ENCODE measurements around the gene CFAP61.
"Not testable (repeated sequence)": the region's sequence is repeated elsewhere in the genome, so short reads cannot be mapped to it uniquely, and the experiment has no call there.

Gene CFAP61

DNA sequence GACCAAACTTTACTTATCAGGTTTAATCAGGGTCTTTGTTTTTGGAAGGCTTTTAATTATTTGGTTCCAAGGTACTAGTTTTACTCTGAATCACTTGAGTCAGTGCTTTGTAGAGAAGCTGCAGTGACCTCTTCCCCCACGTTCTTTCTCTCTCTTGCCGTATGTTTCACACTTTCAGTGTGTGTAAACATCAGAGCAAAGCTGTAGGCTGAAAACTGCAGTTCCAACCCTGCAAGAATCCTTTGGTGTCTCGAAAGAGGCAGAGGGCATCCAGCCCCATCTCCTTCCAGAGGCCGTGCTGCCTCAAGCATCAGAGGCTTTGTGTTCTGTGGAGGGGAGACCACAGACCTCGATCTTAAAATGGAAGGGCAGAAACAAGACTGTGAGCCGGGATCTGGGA, 42.1 kb downstream of the CFAP61 start:
- no peak for DNase-seq

DNA sequence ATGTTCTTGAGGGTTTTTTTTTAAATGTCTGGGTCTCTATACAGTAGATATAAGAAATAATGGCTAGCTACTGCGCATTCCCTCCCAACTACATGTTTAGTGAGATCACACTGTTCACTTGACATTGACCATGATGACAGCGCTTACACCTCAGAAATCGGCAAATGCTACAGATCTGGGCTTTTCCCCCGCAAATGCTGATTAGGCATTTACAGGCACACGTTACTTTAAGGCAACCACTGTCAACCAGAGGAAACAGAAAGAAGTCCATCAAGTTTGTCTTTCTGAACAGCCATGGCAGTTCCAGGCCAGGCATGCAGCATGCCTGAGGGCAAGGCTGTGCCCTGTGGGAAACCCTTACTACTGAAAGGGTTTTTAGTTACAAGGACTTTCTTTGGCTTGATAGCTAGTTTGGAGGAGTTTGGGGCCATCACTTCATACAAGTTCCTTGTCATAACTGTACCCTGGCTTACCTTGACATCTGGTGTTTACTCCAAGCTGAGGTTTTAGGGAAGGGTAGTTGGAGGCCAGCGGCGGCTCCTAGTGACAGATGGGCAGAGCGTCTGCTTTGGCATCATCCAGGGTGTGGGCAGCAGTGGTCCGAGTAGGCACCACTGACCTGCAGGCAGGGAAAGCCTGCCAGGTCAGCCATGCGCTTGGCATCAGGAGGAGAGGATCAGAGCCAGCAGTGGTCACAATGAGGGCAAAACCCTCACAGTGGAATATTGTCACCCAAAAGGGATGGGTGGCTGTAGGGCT, 43.0 kb downstream of the CFAP61 start:
- DNase-seq, result no peak

- no peak for DNase-seq
Observed at GRCh38 chr20:20096421-20096820, 44.1 kb downstream of the CFAP61 start.

GRCh38 chr20:20100881-20101280, 48.5 kb downstream of the CFAP61 start:
- no peak for DNase-seq

- DNase-seq, result no peak
Observed at GRCh38 chr20:20102163-20102562, 49.8 kb downstream of the CFAP61 start.

- no peak for DNase-seq
Observed at GRCh38 chr20:20102716-20103258, 50.5 kb downstream of the CFAP61 start.

GRCh38 chr20:20103486-20103885, 51.2 kb downstream of the CFAP61 start:
- no peak for DNase-seq

DNA sequence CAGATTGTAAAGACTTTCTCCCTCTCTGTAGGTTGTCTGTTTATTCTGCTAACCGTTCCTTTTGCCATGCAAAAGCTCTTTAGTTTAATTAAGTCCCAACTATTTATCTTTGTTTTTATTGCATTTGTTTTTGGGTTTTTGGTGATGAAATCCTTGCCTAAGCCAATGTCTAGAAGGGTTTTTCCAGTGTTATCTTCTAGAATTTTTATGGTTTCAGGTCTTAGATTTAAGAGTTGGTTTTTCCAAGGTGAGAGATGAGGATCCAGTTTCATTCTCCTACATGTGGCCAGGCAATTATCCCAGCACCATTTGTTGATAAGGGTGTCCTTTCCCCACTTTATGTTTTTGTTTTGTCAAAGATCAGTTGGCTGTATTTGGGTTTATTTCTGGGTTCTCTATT, 70.9 kb downstream of the CFAP61 start:
- DNase-seq, result not testable (repeated sequence)

GRCh38 chr20:20130399-20130798, 78.1 kb downstream of the CFAP61 start:
- no peak for DNase-seq

- DNase-seq, result no peak
Observed at GRCh38 chr20:20134941-20135575, 82.7 kb downstream of the CFAP61 start.

DNA sequence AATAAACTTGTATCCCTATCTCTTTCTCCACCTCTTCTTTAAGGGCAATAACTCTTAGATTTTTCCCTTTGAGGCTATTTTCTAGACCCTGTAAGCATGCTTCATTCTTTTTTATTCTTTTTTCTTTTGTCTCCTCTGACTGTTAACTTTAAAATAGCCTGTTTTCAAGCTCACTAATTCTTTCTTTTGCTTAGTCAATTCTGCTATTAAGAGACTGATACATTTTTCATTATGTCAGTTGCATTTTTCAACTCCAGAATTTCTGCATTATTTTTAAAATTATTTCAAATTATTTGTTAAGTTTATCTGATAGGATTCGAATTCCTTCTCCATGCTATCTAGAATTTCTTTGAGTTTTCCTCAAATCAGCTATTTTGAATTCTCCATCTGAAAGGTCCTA, 84.0 kb downstream of the CFAP61 start:
- DNase-seq, result no peak

DNA sequence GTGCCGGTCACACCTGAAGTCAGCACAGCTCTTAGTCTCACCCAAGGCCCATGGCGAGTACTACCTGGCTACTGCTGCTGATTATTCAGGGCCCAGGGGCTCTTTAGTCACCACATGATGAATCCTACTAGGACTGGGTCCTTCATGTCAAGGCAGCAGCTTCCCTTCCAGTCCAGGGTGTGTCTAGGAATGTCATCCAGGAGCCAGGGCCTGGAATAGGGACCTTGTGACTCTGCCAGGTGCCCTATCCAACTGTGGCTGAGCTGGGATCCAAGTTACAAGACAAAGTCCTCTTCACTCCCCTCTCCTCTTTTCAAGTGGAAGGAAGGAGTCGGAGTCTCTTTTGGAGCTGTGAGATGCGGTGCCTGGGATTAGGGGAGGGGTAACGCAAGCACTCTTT, 85.5 kb downstream of the CFAP61 start:
- no peak for DNase-seq

DNA sequence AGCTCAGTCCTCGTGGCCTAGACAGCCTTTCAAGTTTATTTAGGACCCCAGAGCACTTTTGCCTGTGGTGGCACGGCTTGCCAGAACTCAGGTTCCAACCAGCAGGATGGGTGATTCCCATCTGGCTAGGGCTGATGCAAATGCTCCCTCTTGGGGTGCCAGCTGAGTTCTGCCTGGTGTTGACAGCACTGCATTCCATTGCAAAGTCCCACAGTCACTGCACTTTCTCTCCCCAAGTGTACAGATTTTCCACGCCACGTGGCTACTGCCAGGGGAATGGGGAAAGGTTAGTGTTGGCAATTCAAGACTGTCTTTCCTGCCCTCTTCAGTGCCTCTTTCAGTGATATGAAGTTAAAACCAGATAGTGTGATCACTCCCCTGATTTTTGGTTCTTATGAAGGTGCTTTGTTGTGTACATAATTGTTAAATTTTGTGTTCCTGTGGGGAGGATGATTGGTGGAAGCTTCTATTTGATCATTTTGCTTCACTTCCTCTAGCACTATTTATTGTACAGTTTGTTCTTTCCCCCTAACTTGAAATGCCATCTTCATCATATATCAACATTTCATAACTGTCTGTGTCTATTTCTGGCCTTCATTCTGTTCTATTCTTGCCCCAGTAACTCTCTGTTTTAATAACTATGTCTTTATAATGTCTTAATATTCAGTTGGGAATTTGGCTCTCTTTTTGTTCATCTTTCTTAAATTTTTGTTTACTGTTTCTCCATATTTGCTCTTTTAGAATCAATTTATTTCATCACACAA, 86.2 kb downstream of the CFAP61 start:
- DNase-seq, result no peak

- no peak for DNase-seq
Observed at GRCh38 chr20:20139403-20139802, 87.1 kb downstream of the CFAP61 start.

DNA sequence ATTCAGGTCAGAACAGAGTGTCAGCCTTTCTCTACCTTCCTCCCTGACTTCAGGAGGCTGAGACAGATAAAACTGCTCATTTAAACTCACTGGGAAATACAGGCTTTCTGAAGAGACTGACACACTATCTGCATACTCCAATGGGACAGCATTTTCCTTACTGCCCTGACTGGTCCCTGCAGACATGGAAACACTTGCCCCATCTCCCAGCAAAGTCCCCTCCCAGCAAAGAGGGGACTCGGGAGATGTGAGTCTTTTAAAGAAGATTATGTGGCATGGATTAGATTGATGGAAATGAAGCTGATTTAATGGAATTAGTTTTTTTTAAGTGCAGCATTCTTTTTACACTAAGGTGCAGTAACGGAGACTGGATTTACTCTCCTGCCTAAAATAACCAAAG, 90.8 kb downstream of the CFAP61 start:
- DNase-seq, result no peak

DNA sequence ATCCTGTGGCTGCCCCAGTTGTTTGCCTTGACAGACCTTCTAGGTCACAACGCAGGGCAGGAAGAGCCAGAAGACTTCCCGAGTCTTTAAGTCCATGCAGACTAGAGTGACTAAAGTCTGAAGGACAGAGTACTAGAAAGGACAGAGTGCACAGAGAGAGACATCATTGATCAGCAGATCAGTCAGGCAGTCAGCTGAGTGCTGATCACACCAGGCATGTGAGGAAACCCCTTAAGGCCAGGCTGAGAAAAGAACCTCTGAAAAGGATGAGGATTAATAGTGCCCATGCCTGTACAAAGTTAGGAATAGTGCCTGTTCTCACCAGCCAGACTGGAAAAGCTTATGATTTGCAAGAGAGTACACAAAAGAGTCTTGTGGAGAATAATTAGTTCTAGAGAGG, 91.3 kb downstream of the CFAP61 start:
- no peak for DNase-seq

- no peak for DNase-seq
Observed at GRCh38 chr20:20148779-20149178, 96.4 kb downstream of the CFAP61 start.

- no peak for DNase-seq
Observed at GRCh38 chr20:20150241-20150640, 97.9 kb downstream of the CFAP61 start.

- no peak for DNase-seq
Observed at GRCh38 chr20:20160520-20160919, 108.2 kb downstream of the CFAP61 start.

- no peak for DNase-seq
Observed at GRCh38 chr20:20161611-20162010, 109.3 kb downstream of the CFAP61 start.

- DNase-seq, result no peak
Observed at GRCh38 chr20:20167698-20168097, 115.4 kb downstream of the CFAP61 start.

- DNase-seq, result no peak
Observed at GRCh38 chr20:20173254-20173653, 120.9 kb downstream of the CFAP61 start.

DNA sequence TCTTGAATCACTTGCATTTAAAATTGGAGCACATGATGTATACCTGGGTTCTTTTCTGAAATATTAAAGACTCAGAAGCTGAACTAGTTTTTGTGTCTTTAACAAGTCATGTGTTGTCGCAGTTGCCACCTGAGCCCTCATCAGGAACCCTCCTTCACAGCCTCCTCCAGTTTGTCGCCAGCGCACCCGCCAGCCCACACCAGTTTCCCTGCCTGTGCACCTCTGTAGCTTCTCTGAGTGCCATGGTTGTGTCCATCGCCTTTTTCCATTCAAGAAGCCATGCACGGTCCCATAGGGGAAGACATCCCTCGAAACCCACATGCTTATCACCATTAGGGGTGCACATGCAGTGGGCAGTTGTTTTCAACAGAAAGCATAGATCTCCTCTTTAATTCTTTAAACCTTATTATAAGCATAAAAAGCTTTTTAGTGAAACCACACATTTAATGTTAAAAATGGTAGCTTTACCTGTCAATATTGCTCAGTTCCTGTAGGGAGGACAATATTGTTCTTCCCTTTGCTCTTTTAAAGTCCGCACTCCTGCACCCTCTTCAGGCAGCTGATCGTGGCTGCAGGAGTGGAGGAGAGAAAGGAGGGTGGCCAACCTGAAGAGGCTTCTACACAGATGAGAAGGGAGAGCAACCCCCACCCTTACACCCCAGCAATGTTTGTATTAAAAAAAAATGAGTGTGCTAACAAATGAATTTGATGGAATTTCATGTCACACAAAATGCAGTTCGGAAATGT, 121.9 kb downstream of the CFAP61 start:
- DNase-seq, result no peak

All from bone marrow (tissue), 2 donors.